Activated T-cell treated with anti-CD3 and anti-CD28 coated beads, Interleukin-2, amount 50 U/mL, for 48 hours (primary cell): Measurements from ENCODE around the gene SEC14L5.

Experiments
- DNase-seq, 2 experiments: peaks; one replicate each; pipeline ENCODE4 v3.0.0-alpha.2; 2020

SEC14L5 gene

GRCh38 chr16:4987580-4988374, 29.6 kb downstream of the SEC14L5 start:
- DNase-seq: no peak

DNA sequence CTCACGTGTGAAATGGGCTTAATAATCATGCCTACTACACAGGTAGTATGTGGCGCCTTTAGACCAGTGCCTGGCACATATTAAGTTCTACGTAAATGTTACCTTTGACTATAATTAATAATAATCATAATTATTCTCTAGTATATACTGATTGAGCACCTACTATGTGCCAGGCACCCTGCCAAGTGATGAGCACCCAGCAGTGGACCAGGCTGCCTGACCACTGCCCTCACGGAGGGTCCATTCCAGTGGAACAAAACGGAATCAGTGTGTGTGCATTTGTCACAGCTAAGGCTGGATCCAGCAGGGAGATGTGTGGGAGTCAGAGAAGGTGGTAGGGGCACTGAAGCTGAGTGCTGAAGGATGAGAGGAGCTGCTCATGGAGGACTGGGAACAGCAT, 30.5 kb downstream of the SEC14L5 start:
- DNase-seq: no peak

DNA sequence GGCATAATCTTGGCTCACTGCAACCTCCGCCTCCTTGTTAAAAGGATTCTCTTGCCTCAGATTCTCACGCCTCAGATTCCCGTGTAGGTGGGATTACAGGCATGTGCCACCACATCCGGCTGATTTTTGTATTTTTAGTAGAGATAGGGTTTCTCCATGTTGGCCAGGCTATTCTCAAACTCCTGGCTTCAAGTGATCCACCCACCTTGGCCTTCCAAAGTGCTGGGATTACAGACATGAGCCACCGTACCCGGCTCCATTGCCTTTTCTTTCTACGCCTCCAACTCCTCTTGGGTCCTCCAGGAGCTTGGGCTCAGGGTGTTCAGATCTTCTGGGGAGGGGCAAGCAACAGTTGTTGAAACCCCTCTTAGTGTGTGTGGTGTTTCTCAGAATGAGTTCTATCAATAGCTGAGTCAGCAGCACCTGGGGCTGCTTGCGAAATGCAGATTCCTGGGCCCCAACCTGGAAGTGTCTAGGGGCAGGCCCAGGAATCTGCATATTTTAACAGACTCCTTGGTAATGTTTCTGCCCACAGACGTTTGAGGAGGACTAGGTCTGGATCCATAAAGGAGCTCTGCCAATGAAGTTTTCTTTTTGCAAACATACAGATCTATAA, 31.4 kb downstream of the SEC14L5 start:
- DNase-seq: no peak

- no peak for DNase-seq
These were observed 32.3 kb downstream of the SEC14L5 start for GRCh38 chr16:4990415-4990814.

DNA sequence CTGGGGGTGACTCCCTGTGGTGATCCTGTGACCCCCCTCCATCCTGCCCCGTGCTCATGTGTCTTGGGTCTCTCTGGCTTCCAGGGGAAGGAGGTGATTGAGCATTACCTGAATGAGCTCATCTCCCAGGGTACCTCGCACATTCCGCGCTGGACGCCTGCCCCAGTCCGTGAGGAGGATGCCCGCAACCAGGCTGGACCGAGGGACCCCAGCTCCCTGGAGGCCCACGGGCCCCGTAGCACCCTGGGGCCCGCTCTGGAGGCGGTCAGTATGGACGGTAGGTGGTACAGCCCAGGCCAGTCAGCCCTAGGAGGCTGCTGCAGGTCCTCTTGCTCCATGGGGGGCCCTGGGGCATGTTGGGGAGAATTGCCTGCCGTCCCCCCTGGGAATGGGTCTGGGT, 33.6 kb downstream of the SEC14L5 start:
- DNase-seq: no peak

DNA sequence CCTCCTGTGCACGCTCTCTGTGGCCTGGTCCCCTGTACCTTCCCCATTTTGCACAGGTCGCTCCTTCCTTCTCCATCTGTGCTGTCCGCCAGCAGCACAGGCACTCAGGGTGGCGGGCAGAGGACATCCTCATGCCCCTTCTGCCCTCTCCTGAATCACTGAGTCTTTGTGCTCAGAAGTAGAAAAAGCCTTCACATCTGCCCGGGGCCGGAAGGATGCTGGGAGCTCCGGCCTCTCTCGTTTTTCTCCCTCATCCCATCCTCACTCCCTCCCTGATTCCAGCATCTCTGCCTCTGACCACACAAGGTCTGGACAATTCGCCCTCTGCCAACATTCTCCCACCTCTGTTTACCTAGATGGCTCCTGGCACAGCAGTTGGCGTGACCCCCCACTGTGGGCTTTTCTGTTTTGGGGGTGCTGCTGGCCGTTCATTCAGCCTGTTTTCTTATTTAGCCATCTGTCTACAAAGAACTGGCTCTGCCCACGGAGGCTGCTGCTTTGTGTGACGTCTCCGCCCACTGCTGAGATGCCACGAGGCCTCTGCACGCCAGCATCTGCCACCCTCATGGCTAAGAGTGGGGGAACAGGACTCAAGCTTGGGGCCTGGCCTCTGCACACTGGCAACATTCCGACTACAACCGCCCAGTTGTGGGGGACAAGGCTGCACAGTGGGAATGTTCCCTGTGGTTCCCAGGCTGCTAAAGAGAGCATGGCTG, 36.7 kb downstream of the SEC14L5 start:
- no peak for DNase-seq

DNA sequence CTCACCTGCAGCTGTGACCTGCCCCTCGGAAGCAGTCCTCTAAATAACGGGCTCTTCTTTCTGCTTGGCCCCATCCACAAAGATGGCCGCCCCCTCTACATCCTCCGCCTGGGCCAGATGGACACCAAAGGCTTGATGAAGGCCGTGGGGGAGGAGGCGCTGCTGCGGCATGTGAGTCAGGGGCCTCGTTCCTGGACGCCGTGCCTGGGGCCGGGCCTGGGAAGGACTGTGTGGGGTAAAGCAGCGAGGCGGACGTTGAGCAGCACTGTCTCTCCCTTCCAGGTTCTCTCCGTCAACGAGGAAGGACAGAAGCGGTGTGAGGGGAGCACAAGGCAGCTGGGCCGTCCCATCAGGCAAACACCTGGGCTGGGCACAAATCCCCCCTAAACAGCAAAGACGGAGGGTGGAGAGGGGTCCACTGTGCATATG, 42.5 kb downstream of the SEC14L5 start:
- no peak for DNase-seq

GRCh38 chr16:5001571-5001970, 43.4 kb downstream of the SEC14L5 start:
- DNase-seq: no peak

GRCh38 chr16:5001986-5002385, 43.9 kb downstream of the SEC14L5 start:
- no peak for DNase-seq

DNA sequence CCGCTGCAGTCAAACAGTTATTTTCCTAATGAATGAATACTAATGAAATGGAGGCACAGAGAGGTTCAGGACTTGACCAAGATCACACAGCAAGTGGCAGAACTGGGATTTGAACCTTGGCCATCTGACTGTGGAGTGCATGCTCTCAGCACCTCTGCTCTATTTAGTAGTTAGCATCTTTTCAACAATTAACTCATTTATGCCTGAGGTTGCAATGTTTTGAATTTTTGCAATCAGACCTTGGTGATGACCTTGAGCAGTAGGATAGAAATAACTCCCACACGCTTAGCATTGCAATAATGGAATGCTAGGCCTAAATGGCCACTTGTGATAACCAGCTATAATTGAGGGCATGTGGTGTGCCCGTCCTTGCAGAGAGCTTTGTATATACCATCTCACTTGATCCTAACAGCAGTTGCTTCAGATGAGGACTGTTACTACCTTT, 44.6 kb downstream of the SEC14L5 start:
- no peak for DNase-seq

- DNase-seq: no peak
These were observed 45.1 kb downstream of the SEC14L5 start for GRCh38 chr16:5003211-5003610.

DNA sequence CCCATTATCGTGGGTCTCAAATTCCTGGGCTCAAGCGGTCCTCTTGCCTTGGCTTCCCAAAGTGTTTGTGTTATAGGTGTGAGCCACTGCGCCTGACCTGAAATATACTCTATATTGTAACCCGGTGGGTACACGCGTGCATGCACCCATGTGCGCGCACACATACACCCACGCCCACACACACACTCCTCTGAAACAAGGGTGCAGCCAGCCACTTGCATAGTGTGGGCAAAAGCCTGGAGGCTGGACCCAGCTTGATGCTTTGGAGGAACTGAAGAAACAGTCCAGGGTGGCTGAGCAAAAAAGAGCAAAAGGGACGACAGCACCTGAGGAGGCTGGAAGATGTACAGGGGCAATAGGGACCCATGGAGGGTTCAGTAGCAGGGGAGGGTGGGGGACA, 45.7 kb downstream of the SEC14L5 start:
- no peak for DNase-seq

GRCh38 chr16:5004311-5004710, 46.2 kb downstream of the SEC14L5 start:
- DNase-seq: no peak

DNA sequence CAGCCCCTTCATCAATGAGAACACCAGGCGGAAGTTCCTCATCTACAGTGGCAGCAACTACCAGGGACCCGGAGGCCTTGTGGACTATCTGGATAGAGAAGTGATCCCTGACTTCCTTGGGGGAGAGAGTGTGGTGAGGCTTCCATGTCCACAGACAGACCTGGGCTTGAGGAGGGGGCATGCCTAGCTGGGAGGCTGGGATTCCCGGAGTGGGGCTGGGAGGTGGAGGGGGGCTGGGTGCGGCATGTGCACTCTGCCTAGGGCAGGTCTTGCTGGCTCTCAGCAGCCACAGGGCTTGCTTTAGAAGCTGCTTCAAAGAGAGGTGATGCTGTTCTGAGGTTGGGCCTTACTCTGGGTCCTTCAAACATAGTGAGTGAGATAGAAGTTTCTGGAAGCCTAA, 47.8 kb downstream of the SEC14L5 start:
- DNase-seq: no peak

GRCh38 chr16:5006348-5007193, 48.4 kb downstream of the SEC14L5 start:
- no peak for DNase-seq

- DNase-seq: no peak
These were observed 49.1 kb downstream of the SEC14L5 start for GRCh38 chr16:5007256-5007655.

DNA sequence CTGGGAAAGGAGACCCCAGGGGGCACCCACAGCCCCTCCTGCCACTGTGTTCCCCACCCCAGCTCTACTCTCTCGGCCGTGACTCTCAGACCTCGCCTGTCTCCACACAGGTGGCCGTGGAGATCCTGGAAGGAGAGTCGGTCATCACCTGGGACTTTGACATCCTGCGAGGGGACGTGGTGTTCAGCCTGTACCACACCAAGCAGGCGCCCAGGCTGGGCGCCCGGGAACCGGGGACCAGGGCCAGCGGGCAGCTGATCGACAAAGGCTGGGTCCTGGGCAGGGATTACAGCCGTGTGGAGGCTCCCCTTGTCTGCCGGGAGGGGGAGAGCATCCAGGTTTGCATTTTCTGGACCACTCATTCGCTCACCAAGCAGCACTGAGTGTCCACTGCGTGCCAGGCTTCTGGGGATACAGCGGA, 50.2 kb downstream of the SEC14L5 start:
- DNase-seq: no peak

DNA sequence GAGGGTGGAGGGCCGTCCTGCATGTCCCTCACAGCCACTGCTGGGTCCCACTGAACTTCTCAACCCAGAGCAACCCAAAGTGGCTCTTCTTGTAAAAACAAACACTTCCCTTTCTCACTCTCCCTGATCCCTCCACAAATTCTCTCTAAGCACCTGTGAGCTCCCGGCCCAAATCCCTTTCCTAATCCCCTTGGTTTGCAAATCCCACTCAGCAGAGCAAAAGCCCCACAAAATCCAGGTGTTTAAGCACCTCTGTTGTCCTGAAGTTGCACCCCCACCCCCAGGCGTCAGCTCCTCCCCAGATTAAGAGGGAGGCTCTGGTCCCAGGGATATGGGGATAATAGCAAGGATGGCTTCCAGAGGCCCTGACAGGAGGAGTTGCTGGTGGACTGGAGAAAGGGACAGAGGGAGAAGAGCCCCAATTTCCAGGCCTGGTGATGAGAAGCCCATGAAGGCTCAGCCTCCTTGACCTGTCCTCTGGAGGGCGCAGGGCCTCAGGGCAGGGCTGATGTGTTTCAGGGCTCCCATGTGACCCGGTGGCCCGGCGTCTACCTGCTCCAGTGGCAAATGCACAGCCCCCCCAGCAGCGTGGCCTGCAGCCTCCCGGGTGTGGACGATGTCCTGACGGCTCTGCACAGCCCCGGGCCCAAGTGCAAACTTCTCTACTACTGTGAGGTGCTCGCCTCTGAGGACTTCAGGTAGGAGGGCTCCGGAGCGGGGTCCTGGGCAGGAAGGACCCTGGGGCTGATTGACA, 52.6 kb downstream of the SEC14L5 start:
- DNase-seq: no peak

- no peak for DNase-seq
These were observed 53.5 kb downstream of the SEC14L5 start for GRCh38 chr16:5011637-5012036.

- DNase-seq: no peak
These were observed 54.8 kb downstream of the SEC14L5 start for GRCh38 chr16:5012887-5013286.

- no peak for DNase-seq
These were observed 57.2 kb downstream of the SEC14L5 start for GRCh38 chr16:5015351-5015750.

DNA sequence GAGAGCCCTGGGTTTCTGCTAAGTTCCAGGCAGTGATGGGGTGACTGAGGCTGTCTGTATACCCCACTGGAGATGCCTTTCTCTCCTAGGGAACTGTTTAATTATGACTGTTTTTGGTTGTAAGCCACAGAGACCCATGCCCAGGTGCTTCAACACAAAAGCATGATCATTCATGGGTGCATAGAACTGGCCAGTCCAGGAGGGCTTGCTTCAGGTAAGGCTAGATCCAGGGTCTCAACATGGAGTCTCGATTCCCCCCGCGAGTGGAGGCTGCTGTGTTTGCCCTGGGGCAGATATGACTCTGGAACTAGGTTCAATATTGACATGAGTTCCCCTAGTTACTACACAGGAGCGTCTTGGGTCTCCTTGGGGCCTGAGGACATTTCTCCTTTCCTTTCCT, 57.8 kb downstream of the SEC14L5 start:
- DNase-seq: no peak
